Metanephros (tissue), 1 donor: Measurements from ENCODE around the gene POLR2J. TPM values are rescaled to one million over a fixed set of nuclear protein-coding genes. Genes with fewer than 3 reads are reported as not detected.

Experiments used
- total RNA-seq: library from RNA; depleted of rRNA; stranded (reverse); fragments of >200 nt; gene quantifications from one replicate; pipeline ENCODE4 v1.2.3, GENCODE V29; 2014

The POLR2J gene
- total RNA-seq, result 22.0 TPM

DNA sequence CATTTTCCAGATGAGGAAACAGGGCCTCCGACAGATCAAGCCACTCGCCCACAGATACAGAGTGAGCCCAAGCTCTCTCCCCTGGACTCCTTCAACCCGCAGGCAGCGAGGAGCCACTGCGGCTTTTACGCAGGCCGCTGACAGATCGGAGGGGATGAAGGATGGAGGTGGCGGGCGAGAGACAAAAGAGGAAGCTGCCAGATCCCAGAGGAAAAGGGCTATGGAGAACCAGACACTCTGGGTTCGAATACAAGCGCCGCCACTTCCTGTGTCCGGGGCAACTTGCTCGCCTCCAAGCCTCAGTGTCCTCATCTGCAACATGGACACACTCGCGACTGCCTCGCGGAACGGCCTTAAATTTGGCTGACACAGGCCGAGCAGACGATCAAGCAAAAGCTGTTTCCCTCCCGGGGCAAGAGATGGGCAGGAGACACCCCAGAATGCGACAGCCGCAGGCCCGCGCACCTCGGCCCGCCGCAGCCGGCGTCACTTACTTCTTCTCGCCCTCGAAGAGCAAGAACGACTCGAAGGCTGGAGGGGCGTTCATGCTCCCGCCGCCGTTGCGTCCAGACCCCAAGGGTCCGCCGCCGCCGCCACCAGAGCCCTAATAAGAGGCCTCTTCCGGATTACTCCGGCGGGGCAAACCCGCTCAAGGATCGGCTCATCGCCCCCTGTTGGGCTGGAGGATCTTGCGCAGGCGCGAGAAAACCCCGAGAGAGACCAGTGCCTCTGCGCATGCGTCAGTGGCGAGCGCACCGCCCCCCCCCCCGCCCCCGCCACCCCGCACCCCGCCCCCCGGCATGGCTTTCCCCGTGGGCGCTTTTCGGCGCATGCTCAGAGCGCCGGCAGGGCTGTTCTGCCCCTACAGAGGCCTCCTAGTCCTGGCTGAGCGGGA lies at the start of gene POLR2J:
POLR2J (minus strand) TSS at position 609 of the 895 bp plus-strand sequence; CDS start at position 547, 62 bp downstream.

DNA sequence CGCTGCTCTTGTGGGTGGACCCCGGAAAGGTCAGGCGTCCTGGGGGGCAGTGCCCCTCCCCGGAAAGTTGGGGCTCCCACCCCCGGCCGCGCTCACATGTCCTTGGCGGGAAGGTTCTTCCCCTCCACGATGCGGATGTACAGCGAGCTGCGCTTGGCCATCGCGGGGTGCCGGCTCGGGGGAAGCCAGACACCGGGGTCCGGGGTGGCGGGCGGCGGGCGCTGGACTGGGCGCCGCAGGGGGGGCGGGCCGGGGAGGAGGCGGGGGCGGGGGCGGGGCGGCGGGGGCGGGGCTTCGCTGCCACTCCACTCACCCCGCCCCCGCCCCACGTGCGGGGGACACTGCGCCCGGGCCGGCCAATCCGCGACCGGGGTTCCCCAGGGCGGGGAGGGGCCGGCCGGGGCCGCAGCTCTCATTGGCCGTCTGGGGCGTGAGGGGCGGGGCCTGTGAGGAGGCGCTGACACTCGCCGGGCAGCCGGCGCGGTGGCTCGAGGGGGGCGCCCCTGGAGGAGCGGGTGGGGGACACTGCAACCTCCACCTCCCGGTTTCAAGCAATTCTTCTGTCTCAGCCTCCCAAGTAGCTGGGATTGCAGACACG lies 38.9 kb upstream of the POLR2J start, which contains the start of gene RASA4B:
RASA4B (minus strand) TSS at position 228 of the 598 bp plus-strand sequence; CDS start at position 161, 67 bp downstream.

DNA sequence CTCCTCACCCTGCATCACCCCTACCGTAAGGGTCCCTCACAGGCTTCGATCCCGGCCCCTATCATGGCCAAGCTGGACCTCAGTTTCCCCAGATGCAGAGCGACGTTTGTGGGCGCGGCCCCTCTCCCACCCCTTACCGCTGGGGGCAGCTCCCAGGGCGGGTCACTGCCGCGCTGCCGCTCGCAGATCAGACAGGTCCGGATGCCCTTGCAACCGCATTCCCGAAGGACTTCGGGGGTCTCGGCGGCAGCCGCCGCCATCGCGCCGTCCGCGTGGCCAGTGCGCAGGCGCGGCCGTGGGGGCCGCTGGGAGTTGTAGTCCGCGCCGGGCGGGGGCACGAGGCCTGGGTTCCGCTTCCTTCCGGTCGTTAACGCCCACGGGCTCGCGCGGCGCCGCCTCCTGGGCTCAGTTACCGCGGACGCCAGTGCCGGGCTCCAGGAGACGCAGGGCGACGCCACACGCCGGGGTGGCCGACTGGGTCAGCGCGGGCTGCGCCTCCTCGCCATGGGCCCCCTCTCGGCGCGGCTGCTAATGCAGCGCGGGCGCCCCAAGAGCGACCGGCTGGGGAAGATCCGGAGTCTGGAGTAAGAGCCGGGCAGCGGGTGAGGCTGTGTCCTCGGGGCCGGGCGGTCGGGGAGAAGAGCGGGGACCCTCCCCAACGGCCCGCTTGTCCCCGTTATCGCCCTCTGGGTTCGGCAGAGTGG lies 14.0 kb downstream of the POLR2J start, which contains the start of the genes ALKBH4 and LRWD1:
ALKBH4 (minus strand) TSS at position 287 of the 704 bp plus-strand sequence; CDS start at position 260, 27 bp downstream.
LRWD1 (plus strand) TSS at position 408 of the 704 bp plus-strand sequence; CDS start at position 505, 97 bp downstream.

DNA sequence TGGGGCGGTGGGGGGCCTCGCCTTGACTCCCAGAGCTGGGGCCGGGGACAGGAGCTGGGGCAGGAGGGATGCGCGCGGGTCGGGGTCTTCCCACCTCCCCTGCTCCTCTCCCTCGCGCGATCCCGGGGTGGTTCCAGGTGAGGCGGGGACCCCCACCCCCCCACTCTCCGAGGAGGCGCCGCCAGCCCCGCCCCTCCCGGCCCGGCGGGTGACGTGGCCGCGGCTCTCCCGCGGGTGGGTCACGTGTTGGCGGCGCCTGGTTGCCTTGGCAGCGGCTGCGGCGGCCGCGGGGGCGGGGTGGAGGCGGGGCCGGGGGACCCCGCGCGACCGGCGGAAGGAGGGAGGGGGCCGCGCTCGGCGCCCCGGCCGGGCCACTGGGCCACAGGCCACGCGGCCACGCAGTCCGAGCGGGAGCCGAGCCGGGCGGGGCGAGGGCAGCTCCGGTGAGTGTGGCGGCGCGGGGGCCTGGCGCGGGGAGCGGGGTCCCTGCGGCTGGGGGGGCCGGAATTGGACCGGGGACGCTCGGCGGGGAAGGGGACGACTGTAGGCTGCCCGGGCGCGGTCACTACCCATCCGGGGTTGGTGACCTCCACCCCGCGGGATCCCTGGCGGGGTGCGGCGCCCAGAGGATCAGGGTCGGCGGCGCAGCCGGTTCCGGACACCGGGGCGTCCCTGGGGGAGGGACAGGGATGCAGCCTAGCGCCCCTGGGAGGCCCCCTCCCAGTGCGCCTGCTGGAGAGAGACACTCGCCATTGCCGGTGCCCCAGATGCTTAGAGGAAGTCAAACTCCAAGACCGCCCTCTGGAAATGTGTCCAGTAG lies 45.3 kb downstream of the POLR2J start, which contains the start of gene ORAI2:
ORAI2 (plus strand) TSS at position 357 of the 820 bp plus-strand sequence. CDS start 5,382 bp downstream, outside the sequence.

Other genes starting within 250 kb of the POLR2J start
- 12.2 TPM for gene SH2B2, start 192.1 kb downstream of the POLR2J start, total RNA-seq
- gene SPDYE6, start 122.5 kb downstream of the POLR2J start, total RNA-seq, result not detected
- 41.7 TPM for gene PRKRIP1, start 82.6 kb downstream of the POLR2J start, total RNA-seq
- gene ORAI2, start 45.3 kb downstream of the POLR2J start, total RNA-seq, result 29.8 TPM
- 19.9 TPM for gene ALKBH4, start 14.1 kb downstream of the POLR2J start, total RNA-seq
- 21.9 TPM for gene LRWD1, start 13.9 kb downstream of the POLR2J start, total RNA-seq
- 18.7 TPM for gene RASA4B, start 38.9 kb upstream of the POLR2J start, total RNA-seq
- gene UPK3BL2, start 64.8 kb upstream of the POLR2J start, total RNA-seq, result 17.8 TPM
- gene SPDYE2, start 72.3 kb upstream of the POLR2J start, total RNA-seq, result not detected
- 48.5 TPM for gene POLR2J3, start 93.7 kb upstream of the POLR2J start, total RNA-seq
- 55.5 TPM for gene RASA4, start 137.8 kb upstream of the POLR2J start, total RNA-seq
- gene UPK3BL1, start 163.9 kb upstream of the POLR2J start, total RNA-seq, result 41.7 TPM
- not detected for gene SPDYE2B, start 171.4 kb upstream of the POLR2J start, total RNA-seq
- 4.4 TPM for gene POLR2J2, start 192.7 kb upstream of the POLR2J start, total RNA-seq